PC-3 (cell line): ENCODE data around the gene P2RY11.

Source experiments
- EZH2 ChIP-seq: fragments of 300-600 bp; sonication (generic); IDR thresholded peaks from one replicate; pipeline ENCODE4 v1.6.1; 2017; ENCODE audit warnings: antibody characterized with exemption, mild to moderate bottlenecking, low read length; ENCODE audit not compliant: unreplicated experiment
- TF ChIP-seq, protein P1 (sequence below): fragments of 300-600 bp; sonication (generic); conservative IDR thresholded peaks from 2 replicates; pipeline ENCODE4 v1.5.1; 2017; ENCODE audit warnings: antibody characterized with exemption, low read depth, mild to moderate bottlenecking, low read length

DNA sequence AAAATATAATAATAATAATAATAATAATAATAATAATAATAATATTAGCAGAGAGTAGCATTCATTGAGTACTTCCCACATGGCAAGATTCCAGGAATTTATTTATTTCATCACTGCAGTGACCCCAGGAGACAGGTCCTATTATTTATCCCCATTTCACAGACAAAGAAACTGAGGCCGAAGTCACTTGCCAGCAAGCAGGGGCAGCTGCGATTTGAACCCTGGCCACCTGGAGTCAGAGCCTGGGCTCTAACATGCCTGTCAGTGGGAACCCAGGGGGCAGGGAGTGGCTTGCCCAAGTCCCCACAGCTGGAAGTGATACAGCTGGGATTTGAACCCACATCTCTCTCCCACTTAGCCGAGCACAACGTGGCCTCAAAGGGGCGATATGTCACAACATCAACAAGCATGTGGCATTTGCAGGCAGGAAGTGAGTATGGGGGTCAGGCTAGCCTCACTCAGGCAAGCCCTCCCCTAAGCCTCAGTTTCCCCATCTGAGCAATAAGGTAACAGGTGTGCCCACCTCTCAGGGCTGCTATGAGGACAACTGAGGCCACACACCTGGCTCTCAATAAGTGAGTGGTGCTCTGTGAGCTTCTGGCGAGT lies 22.4 kb upstream of the P2RY11 start:
- TF ChIP-seq, protein P1, sequence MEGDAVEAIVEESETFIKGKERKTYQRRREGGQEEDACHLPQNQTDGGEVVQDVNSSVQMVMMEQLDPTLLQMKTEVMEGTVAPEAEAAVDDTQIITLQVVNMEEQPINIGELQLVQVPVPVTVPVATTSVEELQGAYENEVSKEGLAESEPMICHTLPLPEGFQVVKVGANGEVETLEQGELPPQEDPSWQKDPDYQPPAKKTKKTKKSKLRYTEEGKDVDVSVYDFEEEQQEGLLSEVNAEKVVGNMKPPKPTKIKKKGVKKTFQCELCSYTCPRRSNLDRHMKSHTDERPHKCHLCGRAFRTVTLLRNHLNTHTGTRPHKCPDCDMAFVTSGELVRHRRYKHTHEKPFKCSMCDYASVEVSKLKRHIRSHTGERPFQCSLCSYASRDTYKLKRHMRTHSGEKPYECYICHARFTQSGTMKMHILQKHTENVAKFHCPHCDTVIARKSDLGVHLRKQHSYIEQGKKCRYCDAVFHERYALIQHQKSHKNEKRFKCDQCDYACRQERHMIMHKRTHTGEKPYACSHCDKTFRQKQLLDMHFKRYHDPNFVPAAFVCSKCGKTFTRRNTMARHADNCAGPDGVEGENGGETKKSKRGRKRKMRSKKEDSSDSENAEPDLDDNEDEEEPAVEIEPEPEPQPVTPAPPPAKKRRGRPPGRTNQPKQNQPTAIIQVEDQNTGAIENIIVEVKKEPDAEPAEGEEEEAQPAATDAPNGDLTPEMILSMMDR, result no peak
- TF ChIP-seq EZH2, result no peak
